Nephron (organoid): ENCODE data around the gene AK5.

Source experiments
- H3K27ac Mint-ChIP-seq, 3 experiments: 2 replicates each; pipeline ENCODE4 v1.8.0; 2020; ENCODE audit warnings: mixed read lengths in 3 of 3, mild to moderate bottlenecking in 2 of 3, moderate library complexity in 1 of 3
- H3K27me3 Mint-ChIP-seq: 2 replicates; pipeline ENCODE4 v1.8.0; 2021; ENCODE audit warnings: low read depth, mild to moderate bottlenecking, moderate library complexity, mixed read lengths
- H3K36me3 Mint-ChIP-seq: 2 replicates; pipeline ENCODE4 v1.8.0; 2020; ENCODE audit warnings: low read depth, mixed read lengths
- H3K4me1 Mint-ChIP-seq: 2 replicates; pipeline ENCODE4 v1.8.0; 2020; ENCODE audit warnings: mixed read lengths
- H3K4me3 Mint-ChIP-seq, 3 experiments: 2 replicates each; pipeline ENCODE4 v1.8.0; 2020; ENCODE audit warnings: mild to moderate bottlenecking in 3 of 3, mixed read lengths in 3 of 3, moderate library complexity in 2 of 3
- H3K9me3 Mint-ChIP-seq: 2 replicates; pipeline ENCODE4 v1.8.0; 2020; ENCODE audit warnings: mixed read lengths
- TF ChIP-seq, protein P1 (sequence below), 3 experiments: fragments of 200-600 bp; sonication (generic); IDR thresholded peaks; one replicate each; pipeline ENCODE4 v1.5.0; 2021; ENCODE audit warnings: antibody characterized with exemption in 3 of 3; ENCODE audit not compliant: unreplicated experiment in 3 of 3

Gene AK5

GRCh38 chr1:77322061-77322900 lies 40.5 kb downstream of the AK5 start:
- TF ChIP-seq, protein P1, sequence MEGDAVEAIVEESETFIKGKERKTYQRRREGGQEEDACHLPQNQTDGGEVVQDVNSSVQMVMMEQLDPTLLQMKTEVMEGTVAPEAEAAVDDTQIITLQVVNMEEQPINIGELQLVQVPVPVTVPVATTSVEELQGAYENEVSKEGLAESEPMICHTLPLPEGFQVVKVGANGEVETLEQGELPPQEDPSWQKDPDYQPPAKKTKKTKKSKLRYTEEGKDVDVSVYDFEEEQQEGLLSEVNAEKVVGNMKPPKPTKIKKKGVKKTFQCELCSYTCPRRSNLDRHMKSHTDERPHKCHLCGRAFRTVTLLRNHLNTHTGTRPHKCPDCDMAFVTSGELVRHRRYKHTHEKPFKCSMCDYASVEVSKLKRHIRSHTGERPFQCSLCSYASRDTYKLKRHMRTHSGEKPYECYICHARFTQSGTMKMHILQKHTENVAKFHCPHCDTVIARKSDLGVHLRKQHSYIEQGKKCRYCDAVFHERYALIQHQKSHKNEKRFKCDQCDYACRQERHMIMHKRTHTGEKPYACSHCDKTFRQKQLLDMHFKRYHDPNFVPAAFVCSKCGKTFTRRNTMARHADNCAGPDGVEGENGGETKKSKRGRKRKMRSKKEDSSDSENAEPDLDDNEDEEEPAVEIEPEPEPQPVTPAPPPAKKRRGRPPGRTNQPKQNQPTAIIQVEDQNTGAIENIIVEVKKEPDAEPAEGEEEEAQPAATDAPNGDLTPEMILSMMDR (IDR thresholded peaks at IDR 0.05; ENCODE audit: unreplicated experiment in 3 of 3): no peak
- Mint-ChIP-seq H3K4me1 (no peaks in the 10 kb centered on the region), H3K9me3 (no peaks in the 10 kb centered on the region), H3K36me3 (no peaks in the 10 kb centered on the region), H3K27ac (no peak overlapping the region), H3K27me3 (no peaks in the 10 kb centered on the region), H3K4me3 (no peak overlapping the region)

- TF ChIP-seq, protein P1 (IDR thresholded peaks at IDR 0.05; ENCODE audit: unreplicated experiment in 3 of 3): no peak
- no peaks in the 10 kb centered on the region for H3K36me3 Mint-ChIP-seq
- H3K27ac Mint-ChIP-seq: no peak overlapping the region
- H3K4me1 Mint-ChIP-seq: no peaks in the 10 kb centered on the region
- no peaks in the 10 kb centered on the region for H3K27me3 Mint-ChIP-seq
- no peak overlapping the region for H3K4me3 Mint-ChIP-seq
- peaks cover 2% of the 10 kb centered on the region for H3K9me3 Mint-ChIP-seq
These were observed 51.7 kb downstream of the AK5 start for GRCh38 chr1:77333501-77333900.

DNA sequence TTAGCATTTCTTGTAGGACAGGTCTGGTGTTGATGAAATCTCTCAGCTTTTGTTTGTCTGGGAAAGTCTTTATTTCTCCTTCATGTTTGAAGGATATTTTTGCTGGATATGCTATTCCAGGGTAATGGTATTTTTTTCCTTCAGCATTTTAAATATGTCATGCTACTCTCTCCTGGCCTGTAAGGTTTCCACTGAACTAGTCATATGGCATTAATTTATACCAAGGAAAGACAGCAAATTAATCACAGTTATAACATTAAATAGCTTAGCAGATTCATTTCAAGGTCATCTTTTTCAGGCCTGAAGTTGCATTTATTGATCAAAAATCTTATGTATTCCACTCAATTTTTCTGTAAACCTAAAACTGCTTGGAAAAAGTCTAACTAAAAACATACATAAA lies 54.9 kb downstream of the AK5 start:
- peak overlapping the region; percentile 12 to 70 (median 34) for H3K27ac Mint-ChIP-seq

DNA sequence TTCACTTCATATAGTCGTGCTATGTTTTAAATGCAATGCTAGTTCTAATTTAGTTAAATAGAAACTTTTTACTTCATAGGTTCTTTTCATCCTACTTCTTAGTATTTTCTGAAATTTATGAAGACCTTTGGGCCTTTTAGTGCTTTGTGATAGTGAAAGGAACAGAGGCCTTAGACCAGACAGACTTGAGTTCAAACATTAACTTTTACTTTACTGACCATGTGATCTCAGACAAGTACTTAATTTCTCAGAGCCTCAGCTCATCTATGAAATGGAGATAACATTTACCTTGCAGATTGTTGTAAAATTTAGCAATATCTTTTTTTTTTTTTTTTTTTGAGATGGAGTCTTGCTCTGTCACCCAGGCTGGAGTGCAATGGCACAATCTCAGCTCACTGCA lies 57.5 kb downstream of the AK5 start:
- peak overlapping the region in 1 of 3 experiments; percentile 64 for H3K27ac Mint-ChIP-seq
- H3K36me3 Mint-ChIP-seq: no peaks in the 10 kb centered on the region
- peaks cover 2% of the 10 kb centered on the region for H3K9me3 Mint-ChIP-seq
- no peaks in the 10 kb centered on the region for H3K4me1 Mint-ChIP-seq
- H3K4me3 Mint-ChIP-seq: no peak overlapping the region
- TF ChIP-seq, protein P1 (IDR thresholded peaks at IDR 0.05; ENCODE audit: unreplicated experiment in 3 of 3): no peak
- H3K27me3 Mint-ChIP-seq: no peaks in the 10 kb centered on the region

More for the DNA sequence above, 54.9 kb downstream of the AK5 start:
- Mint-ChIP-seq H3K4me1 (no peaks in the 10 kb centered on the region), H3K36me3 (no peaks in the 10 kb centered on the region), H3K4me3 (no peak overlapping the region), H3K9me3 (peaks cover 2% of the 10 kb centered on the region), H3K27me3 (no peaks in the 10 kb centered on the region)
- TF ChIP-seq, protein P1 (IDR thresholded peaks at IDR 0.05; ENCODE audit: unreplicated experiment in 3 of 3): no peak

GRCh38 chr1:77341195-77341594 lies 59.4 kb downstream of the AK5 start:
- no peaks in the 10 kb centered on the region for H3K36me3 Mint-ChIP-seq
- no peak overlapping the region for H3K27ac Mint-ChIP-seq
- H3K4me1 Mint-ChIP-seq: no peaks in the 10 kb centered on the region
- no peak overlapping the region for H3K4me3 Mint-ChIP-seq
- H3K9me3 Mint-ChIP-seq: no peaks in the 10 kb centered on the region
- TF ChIP-seq, protein P1 (IDR thresholded peaks at IDR 0.05; ENCODE audit: unreplicated experiment in 3 of 3): no peak
- H3K27me3 Mint-ChIP-seq: no peaks in the 10 kb centered on the region

- Mint-ChIP-seq H3K4me1 (no peaks in the 10 kb centered on the region), H3K9me3 (no peaks in the 10 kb centered on the region), H3K4me3 (no peak overlapping the region), H3K27me3 (no peaks in the 10 kb centered on the region), H3K27ac (no peak overlapping the region), H3K36me3 (no peaks in the 10 kb centered on the region)
- TF ChIP-seq, protein P1 (IDR thresholded peaks at IDR 0.05; ENCODE audit: unreplicated experiment in 3 of 3): no peak
These were observed 60.9 kb downstream of the AK5 start for GRCh38 chr1:77342745-77343144.
